ENCODE measurements around the gene SYCP2L. TPM values are rescaled to one million over a fixed set of nuclear protein-coding genes. Genes with fewer than 3 reads are reported as not detected.

The SYCP2L gene
- total RNA-seq, 4 donors from 2014 or later, result 0.78 to 4.5 (median 1.8) TPM

DNA sequence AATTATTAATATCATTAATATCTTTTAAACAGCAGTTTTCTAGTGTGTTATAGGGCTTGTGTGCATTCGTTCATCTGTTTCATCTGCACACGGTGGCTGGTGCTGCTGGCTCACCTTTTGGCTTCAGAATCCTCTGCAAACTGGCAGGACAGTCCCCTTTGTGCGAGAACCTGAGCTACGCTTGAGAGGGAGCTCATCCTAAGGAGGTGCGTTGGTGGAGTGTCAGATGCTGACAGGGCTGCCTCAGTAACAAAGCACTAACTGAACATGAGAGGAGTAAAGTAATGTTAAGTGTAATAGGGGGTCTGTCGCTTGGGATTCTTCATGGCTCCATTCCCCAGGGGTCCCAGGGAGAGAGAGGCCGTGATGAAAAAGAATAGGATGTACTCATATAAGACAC, 134.9 kb downstream of the SYCP2L start:
- no peaks in the 10 kb centered on the region for H3K27me3 ChIP-seq
- no peak overlapping the region for H3K27ac ChIP-seq
- DNase-seq, result no peak
- intact Hi-C loops (cut with DNase I), result no loop called here
- H3K36me3 ChIP-seq, result no peaks in the 10 kb centered on the region
- H3K9me3 ChIP-seq, result no peaks in the 10 kb centered on the region
- TF ChIP-seq CTCF (IDR thresholded peaks at IDR 0.05) (no peak), POLR2A (IDR thresholded peaks at IDR 0.05) (no peak)
- no peaks in the 10 kb centered on the region for H3K4me1 ChIP-seq
- H3K4me3 ChIP-seq (replicated peaks in 1 of 3), result no peak overlapping the region
- 63 to 65% methylated on average over 7 of the region's 7 CpGs for WGBS, 2 donors

- H3K36me3 ChIP-seq, result no peaks in the 10 kb centered on the region
- no peaks in the 10 kb centered on the region for H3K4me1 ChIP-seq
- H3K4me3 ChIP-seq (replicated peaks in 1 of 3), result no peak overlapping the region
- H3K9me3 ChIP-seq, result no peaks in the 10 kb centered on the region
- intact Hi-C loops (cut with DNase I), result no loop called here
- H3K27me3 ChIP-seq, result no peaks in the 10 kb centered on the region
- TF ChIP-seq POLR2A (IDR thresholded peaks at IDR 0.05) (no peak), CTCF (IDR thresholded peaks at IDR 0.05) (no peak)
- H3K27ac ChIP-seq, result no peak overlapping the region
- DNase-seq, result no peak
Observed at GRCh38 chr6:11023032-11023431, 136.2 kb downstream of the SYCP2L start.

Other genes starting within 250 kb of the SYCP2L start
- not detected for gene C6orf52, start 192.4 kb upstream of the SYCP2L start, total RNA-seq
- 10 to 100 TPM in 3 of 4 donors, 1 to 10 TPM in 1; 8.8 to 15.6 (median 12.7) TPM for gene PAK1IP1, start 192.1 kb upstream of the SYCP2L start, total RNA-seq
- gene TMEM14C, start 164.0 kb upstream of the SYCP2L start, total RNA-seq, result 100 to 1,000 TPM; 103 to 215 (median 162) TPM
- 100 to 1,000 TPM; 114 to 217 (median 197) TPM for gene TMEM14B, start 139.2 kb upstream of the SYCP2L start, total RNA-seq
- under 1 TPM in 1 of 4 donors, not detected in 3; 0.21 TPM for gene MAK, start 48.5 kb upstream of the SYCP2L start, total RNA-seq
- gene GCM2, start 5.0 kb upstream of the SYCP2L start, total RNA-seq, result not detected
- gene ELOVL2, start 157.3 kb downstream of the SYCP2L start, total RNA-seq, result 1 to 10 TPM in 1 of 4 donors, under 1 TPM in 3; 0.27 to 1.0 (median 0.72) TPM
- 1 to 10 TPM; 5.3 to 7.8 (median 7.1) TPM for gene SMIM13, start 206.8 kb downstream of the SYCP2L start, total RNA-seq
- gene ERVFRD-1, start 224.7 kb downstream of the SYCP2L start, total RNA-seq, result not detected